ENCODE data around the gene JUNB.

JUNB gene

DNA sequence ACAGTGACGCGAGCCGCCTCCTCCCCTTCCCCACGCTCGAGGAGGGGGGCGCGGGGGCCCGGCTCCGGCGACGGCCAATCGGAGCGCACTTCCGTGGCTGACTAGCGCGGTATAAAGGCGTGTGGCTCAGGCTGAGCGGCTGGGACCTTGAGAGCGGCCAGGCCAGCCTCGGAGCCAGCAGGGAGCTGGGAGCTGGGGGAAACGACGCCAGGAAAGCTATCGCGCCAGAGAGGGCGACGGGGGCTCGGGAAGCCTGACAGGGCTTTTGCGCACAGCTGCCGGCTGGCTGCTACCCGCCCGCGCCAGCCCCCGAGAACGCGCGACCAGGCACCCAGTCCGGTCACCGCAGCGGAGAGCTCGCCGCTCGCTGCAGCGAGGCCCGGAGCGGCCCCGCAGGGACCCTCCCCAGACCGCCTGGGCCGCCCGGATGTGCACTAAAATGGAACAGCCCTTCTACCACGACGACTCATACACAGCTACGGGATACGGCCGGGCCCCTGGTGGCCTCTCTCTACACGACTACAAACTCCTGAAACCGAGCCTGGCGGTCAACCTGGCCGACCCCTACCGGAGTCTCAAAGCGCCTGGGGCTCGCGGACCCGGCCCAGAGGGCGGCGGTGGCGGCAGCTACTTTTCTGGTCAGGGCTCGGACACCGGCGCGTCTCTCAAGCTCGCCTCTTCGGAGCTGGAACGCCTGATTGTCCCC is at the start of gene JUNB:
JUNB (plus strand) TSS at position 142 of the 706 bp plus-strand sequence; CDS start at position 428, 286 bp downstream.
- DNase-seq: peak; percentile 73

DNA sequence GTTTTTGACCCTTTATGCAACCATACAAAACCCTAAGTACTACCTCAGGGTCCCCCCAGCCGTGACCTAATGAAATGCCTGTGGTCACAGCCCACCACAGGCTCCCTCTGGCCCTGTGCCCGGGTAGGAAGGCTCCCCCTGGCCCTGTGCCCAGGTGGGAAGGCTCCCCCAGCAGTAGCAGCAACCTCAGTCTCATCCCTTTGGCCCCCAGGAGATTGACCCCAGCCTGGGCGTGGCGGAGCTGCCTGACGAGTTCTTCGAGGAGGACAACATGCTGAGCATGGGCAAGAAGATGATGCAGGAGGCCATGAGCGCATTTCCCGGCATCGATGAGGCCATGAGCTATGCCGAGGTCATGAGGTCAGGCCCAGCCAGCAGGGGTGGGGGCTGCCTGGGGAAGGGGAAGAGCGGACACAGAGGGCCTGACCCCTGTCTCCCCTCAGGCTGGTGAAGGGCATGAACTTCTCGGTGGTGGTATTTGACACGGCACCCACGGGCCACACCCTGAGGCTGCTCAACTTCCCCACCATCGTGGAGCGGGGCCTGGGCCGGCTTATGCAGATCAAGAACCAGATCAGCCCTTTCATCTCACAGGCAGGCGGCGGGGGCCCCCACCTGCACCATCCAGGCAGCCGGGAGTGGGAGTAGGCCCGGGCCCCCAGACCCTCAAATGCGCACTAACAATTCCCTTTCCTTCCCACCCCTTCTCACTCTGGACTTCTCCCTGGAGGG is 46.0 kb upstream of the JUNB start:
- no peak for DNase-seq

DNA sequence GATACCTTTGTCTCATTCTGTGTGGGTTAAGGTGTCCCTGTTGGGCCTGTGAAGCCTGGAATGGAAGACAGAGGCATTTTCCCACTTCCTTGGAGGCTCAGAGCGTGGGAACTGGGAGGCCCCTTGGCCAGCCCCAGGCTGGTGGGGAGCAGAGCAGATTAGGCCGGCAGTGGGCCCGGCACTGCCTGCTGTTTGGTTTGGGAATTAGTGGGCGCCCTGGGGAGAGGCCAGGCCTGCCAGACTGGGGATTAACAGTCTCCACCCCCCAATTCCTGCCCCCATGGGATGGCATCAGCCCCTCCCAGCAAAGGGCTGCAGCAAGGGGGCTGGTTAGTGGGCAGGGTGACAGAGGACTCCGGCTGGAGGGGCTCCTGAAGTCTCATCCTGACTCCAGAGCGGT is 42.8 kb upstream of the JUNB start:
- no peak for DNase-seq

DNA sequence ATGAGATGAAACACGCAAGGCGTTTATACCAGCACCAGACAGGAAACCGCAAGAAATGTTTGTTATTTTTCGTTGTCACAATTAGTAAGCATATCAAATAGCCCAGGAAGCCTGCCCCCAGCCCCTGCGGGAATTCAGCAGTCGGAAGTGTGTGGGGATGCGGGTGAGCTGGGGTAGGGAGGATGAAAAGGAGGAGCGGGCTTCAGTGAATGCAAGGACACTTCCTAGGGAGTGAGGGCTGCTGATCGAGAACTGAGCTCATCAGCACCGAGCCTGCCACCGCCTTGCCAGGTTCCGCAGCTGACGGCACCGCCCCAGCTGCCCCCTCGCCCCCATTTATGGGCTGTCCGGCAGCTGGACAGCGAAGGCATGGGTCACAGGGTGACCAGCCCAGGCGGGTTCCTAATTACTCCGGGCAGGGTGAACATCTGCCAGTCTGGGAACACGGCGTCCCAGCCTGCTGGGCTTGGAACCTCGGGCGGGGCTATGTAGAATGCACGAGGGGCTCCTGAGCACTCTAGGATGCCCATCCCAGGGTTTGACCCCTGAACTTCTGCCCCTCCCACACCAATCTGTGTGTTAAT is 41.3 kb upstream of the JUNB start:
- no peak for DNase-seq

DNA sequence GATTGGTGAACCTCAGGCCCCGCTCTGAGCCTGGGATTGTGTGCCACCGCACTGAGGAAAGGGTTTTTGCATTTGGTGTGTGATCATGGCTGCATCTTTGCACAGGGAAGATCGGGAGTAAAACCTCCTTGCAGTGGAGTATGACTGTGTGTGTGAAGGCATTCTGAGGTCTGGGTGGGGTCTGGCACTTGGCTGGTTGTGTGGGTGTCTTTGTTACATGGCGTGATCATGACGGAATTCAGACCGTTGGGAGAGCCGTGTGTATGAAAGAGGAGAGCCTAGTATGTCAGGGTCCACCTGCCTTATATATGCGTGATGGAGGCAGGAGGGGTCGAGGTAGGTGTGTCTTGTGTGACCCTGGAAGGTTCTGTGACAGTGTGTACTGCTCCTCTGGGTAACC is 40.4 kb upstream of the JUNB start:
- no peak for DNase-seq

DNA sequence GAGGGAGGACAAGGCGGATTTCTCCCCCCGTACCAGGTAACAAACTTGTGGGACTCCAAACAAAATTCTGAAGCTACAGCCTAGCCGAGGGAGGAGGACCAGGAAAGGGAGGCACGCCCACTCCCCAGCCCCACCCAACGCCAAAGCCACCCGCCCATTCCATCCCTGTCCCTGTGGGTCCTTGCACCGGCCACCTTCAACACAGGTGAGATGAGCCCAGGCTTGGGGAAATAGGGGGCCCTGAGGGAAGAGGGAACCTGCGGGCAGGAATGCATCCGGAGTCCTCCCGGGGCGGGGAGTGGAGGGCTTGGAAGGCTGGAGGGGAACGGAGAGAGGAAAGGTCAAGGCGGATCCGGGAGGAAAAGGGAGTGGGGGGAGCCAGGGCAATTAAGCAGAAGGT is 39.7 kb upstream of the JUNB start, which contains the start of gene BEST2:
BEST2 (plus strand) TSS at position 157 of the 400 bp plus-strand sequence. CDS start 802 bp downstream, outside the sequence.
- no peak for DNase-seq

DNA sequence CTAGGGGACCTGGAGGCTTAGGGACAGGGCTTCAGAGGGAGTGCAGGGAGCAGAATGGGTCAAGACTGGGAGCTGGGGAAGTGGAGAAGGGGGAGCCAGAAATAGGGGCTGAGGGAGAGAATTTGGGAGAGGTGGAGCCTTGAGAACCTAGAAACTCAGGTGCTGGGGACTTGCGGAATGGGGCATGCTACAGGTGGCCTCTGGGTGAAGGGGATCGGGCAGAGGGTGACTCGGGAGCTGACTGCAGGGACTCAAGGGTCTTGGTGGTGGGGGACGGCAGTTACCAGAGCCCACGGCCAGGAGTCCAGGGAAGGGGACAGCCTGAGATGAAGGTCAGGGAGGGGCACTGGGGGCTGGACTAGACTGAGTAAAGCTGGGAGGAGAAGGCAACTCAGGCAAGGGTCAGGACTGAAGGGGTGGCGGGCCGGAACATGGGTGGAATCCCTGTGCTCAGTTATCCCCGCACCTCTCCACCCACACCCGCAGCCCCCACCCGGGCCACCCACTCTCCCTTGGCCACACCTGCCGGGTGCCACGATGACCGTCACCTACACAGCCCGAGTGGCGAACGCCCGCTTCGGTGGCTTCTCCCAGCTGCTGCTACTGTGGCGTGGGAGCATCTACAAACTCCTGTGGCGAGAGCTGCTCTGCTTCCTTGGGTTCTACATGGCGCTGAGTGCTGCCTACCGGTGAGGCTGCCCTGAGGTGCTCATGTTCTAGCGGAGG is 39.1 kb upstream of the JUNB start:
- DNase-seq: no peak

DNA sequence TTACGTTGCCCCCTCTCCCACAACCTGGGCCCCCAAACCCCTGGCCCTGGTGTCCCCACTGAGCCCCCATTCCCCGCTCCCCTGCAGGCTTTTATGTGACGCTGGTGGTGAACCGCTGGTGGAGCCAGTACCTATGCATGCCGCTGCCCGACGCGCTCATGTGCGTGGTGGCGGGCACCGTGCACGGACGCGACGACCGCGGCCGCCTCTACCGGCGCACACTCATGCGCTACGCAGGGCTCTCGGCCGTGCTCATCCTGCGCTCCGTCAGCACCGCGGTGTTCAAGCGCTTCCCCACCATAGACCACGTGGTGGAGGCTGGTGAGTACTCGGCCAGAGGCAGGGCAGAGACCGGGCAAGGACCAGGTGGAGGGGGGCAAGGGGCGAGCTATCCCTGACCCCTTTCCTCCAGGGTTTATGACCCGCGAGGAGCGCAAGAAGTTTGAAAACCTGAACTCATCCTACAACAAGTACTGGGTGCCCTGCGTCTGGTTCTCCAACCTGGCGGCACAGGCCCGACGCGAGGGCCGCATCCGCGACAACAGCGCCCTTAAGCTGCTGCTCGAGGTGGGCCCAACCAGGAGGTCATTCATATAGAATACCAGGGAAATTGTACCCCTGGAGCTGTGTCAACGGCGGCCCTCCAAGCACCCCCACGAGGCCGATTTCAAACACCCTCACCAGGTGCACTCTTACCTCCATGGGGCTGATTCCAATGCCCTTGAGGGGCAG is 36.7 kb upstream of the JUNB start:
- DNase-seq: no peak

DNA sequence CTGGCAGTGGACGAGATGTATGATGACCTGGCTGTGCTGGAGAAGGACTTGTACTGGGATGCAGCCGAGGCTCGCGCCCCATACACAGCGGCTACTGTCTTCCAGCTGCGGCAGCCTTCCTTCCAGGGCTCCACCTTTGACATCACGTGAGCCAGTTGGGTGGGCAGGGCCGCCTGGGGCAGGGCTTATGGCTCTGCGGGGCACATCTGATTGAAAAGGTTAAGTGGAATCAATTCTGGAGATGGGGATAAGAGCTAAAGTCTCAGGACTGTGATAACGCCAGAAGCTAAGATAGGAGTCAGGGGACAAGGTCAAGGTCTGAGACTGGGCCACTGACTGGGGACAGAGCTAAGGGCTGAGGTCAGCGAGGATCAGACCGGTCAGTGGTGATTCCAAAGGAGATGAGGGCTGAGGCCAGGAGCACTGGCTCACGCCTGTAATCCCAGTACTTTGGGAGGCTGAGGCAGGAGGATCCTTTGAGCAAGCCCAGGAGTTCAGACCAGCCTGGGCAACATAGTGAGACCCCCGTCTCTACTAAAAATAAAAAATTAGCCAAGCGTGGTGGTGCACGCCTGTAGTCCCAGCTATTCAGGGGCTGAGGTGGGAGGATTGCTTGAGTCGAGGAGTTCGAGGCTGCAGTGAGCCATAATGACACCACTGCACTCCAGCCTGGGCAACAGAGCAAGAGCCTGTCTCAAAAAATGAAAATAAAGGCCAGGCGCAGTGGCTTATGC is 35.0 kb upstream of the JUNB start:
- no peak for DNase-seq

DNA sequence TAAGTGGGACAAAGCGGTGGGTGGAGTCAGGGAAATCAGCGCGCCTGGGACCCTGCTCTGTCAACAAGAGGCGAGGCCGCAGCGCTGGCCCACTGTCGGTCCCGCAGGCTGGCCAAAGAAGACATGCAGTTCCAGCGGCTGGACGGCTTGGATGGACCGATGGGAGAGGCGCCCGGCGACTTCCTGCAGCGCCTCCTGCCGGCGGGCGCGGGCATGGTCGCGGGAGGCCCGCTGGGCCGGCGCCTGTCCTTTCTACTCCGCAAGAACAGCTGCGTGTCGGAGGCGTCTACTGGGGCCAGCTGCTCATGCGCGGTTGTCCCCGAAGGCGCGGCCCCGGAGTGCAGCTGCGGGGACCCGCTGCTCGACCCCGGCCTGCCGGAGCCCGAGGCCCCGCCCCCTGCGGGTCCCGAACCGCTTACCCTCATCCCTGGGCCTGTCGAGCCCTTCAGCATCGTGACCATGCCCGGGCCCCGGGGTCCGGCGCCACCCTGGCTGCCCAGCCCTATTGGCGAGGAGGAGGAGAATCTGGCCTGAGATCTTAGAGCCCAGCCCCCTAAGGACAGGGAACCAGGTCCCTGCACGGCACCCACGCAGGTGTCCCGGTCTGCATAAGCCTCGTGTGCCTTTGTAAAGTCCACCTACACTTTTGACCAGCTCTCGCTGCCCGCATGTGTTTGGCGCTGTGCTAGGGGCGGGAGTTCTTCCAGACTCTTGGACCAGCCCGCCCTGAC is 33.6 kb upstream of the JUNB start:
- no peak for DNase-seq

DNA sequence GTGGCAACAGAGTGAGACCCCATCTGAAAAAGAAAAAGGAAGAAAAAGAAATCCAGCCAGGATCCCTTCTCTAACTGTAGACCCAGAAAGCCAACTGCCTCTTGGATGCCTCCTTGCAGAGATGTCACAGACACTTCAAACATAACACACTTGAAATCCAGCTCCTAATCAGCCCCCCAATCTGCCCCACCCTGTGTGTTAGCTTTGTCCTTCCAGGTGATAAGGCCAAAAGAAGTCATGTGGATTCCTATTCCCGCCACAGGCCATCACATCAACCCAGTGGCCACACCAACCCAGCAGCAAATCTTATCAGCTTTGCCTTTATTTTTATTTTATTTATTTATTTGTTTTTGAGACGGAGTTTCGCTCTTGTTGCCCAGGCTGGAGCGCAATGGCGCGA is 31.6 kb upstream of the JUNB start:
- DNase-seq: no peak

DNA sequence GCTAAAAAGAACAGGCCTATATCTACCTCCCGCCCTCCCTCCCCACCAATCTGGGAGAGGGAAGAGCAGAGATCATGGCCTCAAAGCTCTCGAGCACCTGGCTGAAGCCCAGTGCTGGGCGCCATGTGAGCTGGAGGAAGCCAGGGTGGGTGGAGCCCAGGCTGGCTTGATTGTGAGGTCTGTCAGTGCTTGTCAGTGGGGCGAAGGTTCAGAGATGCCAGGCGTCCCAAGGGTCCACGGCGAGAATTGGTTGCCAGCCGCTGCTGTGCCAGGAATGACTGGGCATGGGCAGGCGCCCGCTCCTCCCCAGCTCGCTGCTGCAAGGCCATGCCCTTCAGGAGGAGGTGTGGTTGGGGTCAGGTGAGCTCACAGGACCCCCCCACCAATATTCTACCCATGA is 28.2 kb upstream of the JUNB start:
- DNase-seq: no peak

DNA sequence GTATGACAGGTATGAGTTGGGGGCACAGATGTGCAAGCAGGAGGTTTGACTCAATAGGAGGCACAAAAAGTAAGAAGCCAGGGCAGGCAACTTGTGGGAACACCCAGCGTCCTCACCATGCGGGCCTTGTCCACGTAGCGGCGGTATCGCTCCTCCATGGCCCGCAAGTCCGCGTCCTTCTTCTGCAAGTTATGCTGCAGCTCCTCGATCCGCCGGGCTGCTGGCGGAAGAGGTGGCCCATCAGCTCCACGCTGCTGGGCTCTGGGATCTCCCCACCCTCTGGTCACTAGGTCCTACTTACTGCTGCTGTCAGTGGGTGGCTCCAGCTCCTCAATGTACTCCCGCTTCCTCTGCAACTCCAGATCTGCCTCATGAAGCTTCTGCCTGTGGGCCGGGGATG is 26.6 kb upstream of the JUNB start:
- no peak for DNase-seq

DNA sequence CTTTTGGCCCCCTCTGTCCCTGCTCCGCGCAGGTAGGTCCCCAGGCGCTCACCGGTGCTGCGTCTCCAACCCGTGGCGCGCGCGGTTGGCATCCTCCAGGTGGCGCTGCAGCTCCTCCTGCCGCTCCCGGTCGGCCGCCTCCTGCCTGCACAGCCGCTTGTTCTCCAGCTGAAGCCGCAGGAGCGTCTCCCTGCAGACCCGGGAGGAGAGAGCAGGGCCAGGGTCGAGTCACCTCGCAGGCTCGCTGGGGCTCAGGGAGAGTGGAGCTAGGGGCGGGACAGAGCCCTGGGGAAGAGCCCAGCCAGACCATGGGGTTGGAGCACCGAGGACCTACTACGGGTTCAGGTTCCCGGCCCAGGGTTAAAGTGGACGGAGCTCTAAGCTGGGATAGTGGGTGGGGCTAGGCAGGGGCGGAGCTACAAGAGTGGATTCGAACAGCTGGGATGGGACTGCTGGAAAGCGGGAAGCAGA is 25.2 kb upstream of the JUNB start:
- no peak for DNase-seq

DNA sequence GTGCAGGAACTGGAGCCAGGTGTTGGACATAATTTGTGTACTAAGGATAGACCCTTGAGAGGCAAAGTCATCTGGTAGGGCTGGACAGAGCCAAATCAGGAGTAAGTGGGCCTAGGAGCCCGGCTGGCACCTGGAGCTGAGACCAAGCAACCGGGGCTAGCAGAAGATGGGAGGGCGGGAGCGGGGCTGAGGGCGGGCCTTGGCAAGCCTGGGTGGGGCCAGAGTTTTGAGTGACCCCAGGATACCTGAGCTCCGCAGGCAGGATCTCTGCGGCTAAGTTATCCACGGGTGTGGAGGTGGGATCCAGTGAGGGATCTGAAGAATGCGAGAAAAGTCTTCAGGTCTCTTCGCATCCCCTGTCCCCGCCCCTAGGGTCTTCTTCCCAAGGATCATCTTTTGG is 24.1 kb upstream of the JUNB start:
- DNase-seq: no peak

DNA sequence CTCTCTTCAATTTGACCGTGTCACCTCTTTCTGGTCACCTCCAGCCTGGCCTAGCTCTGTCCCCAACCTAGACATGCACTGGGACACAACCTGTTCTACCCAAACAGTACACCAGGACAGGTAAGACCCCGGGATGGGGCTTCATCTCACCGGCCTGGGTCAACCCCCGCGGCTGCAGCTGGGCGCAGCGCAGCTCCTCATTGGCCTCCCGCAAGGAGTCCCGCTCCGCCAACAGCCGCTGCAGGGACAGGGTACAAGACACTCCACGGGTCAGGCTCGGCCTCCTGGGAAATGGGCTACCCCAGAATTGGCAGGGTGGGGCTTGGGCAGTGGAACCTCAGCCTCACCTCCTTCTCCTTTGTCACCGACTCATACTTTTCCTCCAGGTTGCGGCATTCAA is 23.6 kb upstream of the JUNB start:
- DNase-seq: no peak

DNA sequence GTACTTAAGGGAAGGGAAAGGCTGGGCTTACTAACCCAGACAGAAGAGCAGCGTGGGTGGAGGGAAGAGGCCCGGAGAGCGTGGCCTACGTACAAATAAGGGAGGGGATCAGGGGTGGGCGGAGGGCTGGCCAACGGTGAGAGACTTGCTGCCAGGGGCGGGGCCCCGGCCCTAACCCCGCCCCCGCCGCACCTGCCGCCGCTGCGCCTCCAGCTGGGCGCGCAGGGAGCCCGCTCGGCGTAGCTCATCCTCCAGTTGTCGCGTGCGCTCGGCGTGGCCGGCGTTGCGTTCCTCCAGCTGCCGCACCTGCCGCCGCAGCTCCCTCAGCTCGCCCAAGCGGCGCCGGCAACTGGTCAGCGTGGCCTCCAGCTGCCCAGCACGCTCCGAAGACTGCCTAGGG is 21.6 kb upstream of the JUNB start:
- DNase-seq: no peak

DNA sequence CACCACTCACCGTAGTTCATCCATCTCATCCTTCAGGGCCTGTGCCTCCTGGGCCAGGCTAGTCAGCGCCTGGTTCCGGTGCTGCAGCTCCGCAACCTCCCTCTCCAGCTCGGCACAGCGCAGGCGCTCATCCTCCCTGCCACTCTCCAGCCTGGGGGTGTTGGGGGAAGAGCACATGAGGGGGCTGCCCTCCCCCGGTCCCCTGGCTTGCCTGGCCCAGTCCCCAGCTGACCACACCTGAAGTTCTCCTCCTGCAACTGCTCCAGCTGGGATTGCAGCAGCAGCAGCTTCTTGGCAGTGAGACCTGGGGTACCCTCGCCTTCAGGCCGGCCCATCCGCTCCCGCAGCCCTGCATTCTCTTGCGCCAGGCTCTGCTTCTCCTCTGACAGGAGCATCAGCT is 20.4 kb upstream of the JUNB start:
- no peak for DNase-seq

DNA sequence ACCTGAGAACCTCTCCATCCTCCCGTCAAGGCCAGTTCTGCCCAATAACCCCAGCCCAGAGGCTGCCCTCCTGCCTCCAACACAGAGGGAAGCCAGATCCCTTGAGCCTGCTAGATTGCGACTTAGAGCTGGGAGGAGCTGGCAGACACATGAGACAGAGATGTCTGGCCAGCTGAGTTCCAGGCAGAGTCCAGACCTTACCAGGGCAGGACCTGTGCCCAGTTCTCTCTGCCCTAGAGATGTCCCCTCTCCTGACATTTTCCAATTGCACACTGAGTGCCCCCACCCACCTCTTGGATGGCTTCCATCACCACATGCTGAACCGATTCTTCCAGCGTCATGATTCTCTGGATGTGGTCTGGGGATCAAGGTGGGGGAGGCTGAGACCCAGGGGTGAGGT is 19.0 kb upstream of the JUNB start:
- DNase-seq: no peak

DNA sequence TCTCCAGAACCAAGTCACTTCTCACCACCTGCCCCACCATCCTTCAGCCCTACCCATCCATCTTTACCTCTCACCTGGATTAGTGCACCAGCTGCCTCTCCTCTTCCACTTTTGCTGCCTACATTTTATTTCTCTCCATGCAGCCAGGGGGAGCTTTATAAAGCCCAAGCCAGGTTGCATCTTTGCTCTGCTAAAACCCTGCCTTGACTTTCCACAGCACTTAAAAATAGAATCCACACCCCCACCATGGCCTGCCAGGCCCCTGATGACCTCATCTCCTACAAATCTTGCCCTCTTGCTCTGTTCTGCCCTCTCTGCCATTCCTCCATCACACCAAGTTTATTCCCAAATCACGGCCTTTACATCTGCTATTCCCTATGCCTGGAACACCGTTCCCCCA is 17.7 kb upstream of the JUNB start:
- DNase-seq: no peak
